CD4-positive, alpha-beta memory T cell (primary cell): ENCODE results near the gene PLEKHA8. TPM values are rescaled to one million over a fixed set of nuclear protein-coding genes. Genes with fewer than 3 reads are reported as not detected.
A peak's percentile ranks its signal among the peaks of the same experiment; 100 is the strongest.

ENCODE experiments used
- CTCF ChIA-PET: fragments of 350-600 bp; sonication (Branson Sonifier 250); formaldehyde crosslinking; loops from one replicate; lab custom pipeline; 2021; ENCODE audit warnings: inconsistent platforms; ENCODE audit not compliant: partially characterized antibody; lab: Charles Lee
- POLR2A ChIA-PET: fragments of 350-600 bp; sonication (Branson Sonifier 250); formaldehyde crosslinking; loops from one replicate; lab custom pipeline; 2021; ENCODE audit not compliant: partially characterized antibody; lab: Charles Lee
- DNase-seq, 5 donors: peaks; one replicate each; pipeline versions ENCODE4 v3.0.0 to v3.0.0-alpha.2; 2020 to 2022; ENCODE audit warnings: mixed read lengths in 1 of 5
- H3K27ac ChIP-seq: one replicate; pipeline ENCODE4 v1.7.0; 2013; ENCODE audit warnings: low read depth, low read length
- H3K27me3 ChIP-seq: 2 replicates; pipeline ENCODE4 v1.7.0; 2013; ENCODE audit warnings: mild to moderate bottlenecking, low read length, moderate library complexity; ENCODE audit not compliant: insufficient read depth
- H3K36me3 ChIP-seq: 2 replicates; pipeline ENCODE4 v1.7.0; 2013; ENCODE audit warnings: mild to moderate bottlenecking, low read length, moderate library complexity; ENCODE audit not compliant: insufficient read depth
- H3K4me1 ChIP-seq: 2 replicates; pipeline ENCODE4 v1.7.0; 2013; ENCODE audit warnings: mild to moderate bottlenecking, low read length, moderate library complexity; ENCODE audit not compliant: insufficient read depth
- H3K4me3 ChIP-seq, 2 donors: one replicate each; pipeline ENCODE4 v1.7.0; 2013; ENCODE audit warnings: low read length in 2 of 2, mild to moderate bottlenecking in 1 of 2
- H3K9me3 ChIP-seq, 2 donors: one replicate each; pipeline ENCODE4 v1.7.0; 2013; ENCODE audit warnings: low read length in 2 of 2, control low read depth in 1 of 2; ENCODE audit not compliant: control insufficient read depth in 1 of 2
- H3K27ac Mint-ChIP-seq, 7 donors: one replicate each; pipeline ENCODE4 v1.8.0; 2020 to 2021; ENCODE audit warnings: mixed read lengths in 7 of 7, mild to moderate bottlenecking in 6 of 7, inconsistent platforms in 3 of 7, moderate library complexity in 3 of 7
- H3K27me3 Mint-ChIP-seq, 2 donors: one replicate each; pipeline ENCODE4 v1.8.0; 2020 to 2021; ENCODE audit warnings: mixed read lengths in 2 of 2
- H3K36me3 Mint-ChIP-seq, 2 donors: one replicate each; pipeline ENCODE4 v1.8.0; 2020 to 2021; ENCODE audit warnings: mixed read lengths in 2 of 2, inconsistent platforms in 1 of 2, mild to moderate bottlenecking in 1 of 2
- H3K4me1 Mint-ChIP-seq, 4 donors: one replicate each; pipeline ENCODE4 v1.8.0; 2020 to 2021; ENCODE audit warnings: mixed read lengths in 4 of 4, mild to moderate bottlenecking in 1 of 4
- H3K4me3 Mint-ChIP-seq, 8 donors: one replicate each; pipeline ENCODE4 v1.8.0; 2020 to 2021; ENCODE audit warnings: mixed read lengths in 8 of 8, mild to moderate bottlenecking in 7 of 8, moderate library complexity in 6 of 8, inconsistent platforms in 3 of 8
- H3K9me3 Mint-ChIP-seq, 8 donors: one replicate each; pipeline ENCODE4 v1.8.0; 2020 to 2021; ENCODE audit warnings: mixed read lengths in 8 of 8, mild to moderate bottlenecking in 5 of 8, inconsistent platforms in 3 of 8, moderate library complexity in 1 of 8
- intact Hi-C: fragments of 100-400 bp; cut with micrococcal nuclease; formaldehyde crosslinking; loops from one replicate; pipeline ENCODE4 v1.15.1; 2023
- polyA plus RNA-seq, 2 donors: library from polyadenylated mRNA; unstranded; fragments of 300-500 nt; fragmentation: Illumina TruSeq; gene quantifications; one replicate each; pipeline ENCODE4 v1.2.3, GENCODE V29; 2021
- total RNA-seq, 2 experiments: library from RNA; stranded (reverse); gene quantifications; one replicate each; pipeline ENCODE4 v1.2.3, GENCODE V29; 2021

PLEKHA8 gene
- total and polyA plus RNA-seq, 4 experiments from 2014 or later = 2.4 to 13.2 (median 8.0) TPM

- Mint-ChIP-seq H3K27ac (no peak overlapping the region), H3K27me3 (no peaks in the 10 kb centered on the region), H3K36me3 (no peaks in the 10 kb centered on the region), H3K4me3 (no peak overlapping the region), H3K4me1 (peaks cover 3 to 9% (median 6%) of the 10 kb centered on the region in 4 donors), H3K9me3 (no peaks in the 10 kb centered on the region)
- CTCF ChIA-PET = interaction anchor here (1.4 kb wide), 1 partner anchor 388 kb away, joined by 3 read pairs; no protein-coding TSS in a partner anchor
- Histone ChIP-seq H3K4me1 (peaks cover 7% of the 10 kb centered on the region), H3K36me3 (no peaks in the 10 kb centered on the region), H3K27ac (no peak overlapping the region), H3K4me3 (no peak overlapping the region), H3K9me3 (no peaks in the 10 kb centered on the region), H3K27me3 (no peaks in the 10 kb centered on the region)
- DNase-seq = no peak
- intact Hi-C loops = no loop called here
- POLR2A ChIA-PET = no interaction called here
These were observed 148.4 kb downstream of the PLEKHA8 start for GRCh38 chr7:30176463-30177109.

- Mint-ChIP-seq H3K4me1 (peaks cover 3 to 9% (median 6%) of the 10 kb centered on the region in 4 donors), H3K4me3 (no peak overlapping the region), H3K27me3 (no peaks in the 10 kb centered on the region), H3K9me3 (no peaks in the 10 kb centered on the region), H3K27ac (no peak overlapping the region), H3K36me3 (no peaks in the 10 kb centered on the region)
- H3K36me3 ChIP-seq = no peaks in the 10 kb centered on the region
- CTCF ChIA-PET = interaction anchor here (1.2 kb wide), 1 partner anchor 13 kb away, joined by 4 read pairs; no protein-coding TSS in a partner anchor
- no peak overlapping the region for H3K27ac ChIP-seq
- no peaks in the 10 kb centered on the region for H3K9me3 ChIP-seq
- DNase-seq = no peak
- H3K4me1 ChIP-seq = peaks cover 7% of the 10 kb centered on the region
- H3K27me3 ChIP-seq = no peaks in the 10 kb centered on the region
- POLR2A ChIA-PET = no interaction called here
- no peak overlapping the region for H3K4me3 ChIP-seq
- intact Hi-C loops = no loop called here
These were observed 149.0 kb downstream of the PLEKHA8 start for GRCh38 chr7:30177186-30177585.

DNA sequence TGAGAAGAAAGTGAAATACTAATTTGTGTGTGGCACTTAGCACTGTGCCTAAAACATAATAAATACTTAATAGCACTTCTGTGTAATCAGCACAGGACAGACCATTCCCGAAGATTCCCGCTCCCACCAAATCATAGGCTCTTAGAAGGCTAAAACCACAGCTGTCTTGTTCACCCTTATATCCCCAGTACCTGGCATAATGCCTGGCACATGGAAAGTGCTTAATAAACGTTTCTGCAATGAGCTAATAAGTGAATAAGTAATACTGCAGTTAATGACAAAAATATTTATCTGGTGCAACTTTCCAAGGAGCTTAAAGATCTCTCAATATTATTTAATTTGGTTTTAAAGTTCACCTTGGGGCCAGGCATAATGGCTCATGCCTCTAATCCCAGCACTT is 149.8 kb downstream of the PLEKHA8 start:
- no peak overlapping the region for H3K4me3 Mint-ChIP-seq
- no peak for DNase-seq
- POLR2A ChIA-PET = no interaction called here

GRCh38 chr7:30178748-30179436 is 150.7 kb downstream of the PLEKHA8 start:
- intact Hi-C loops = no loop called here
- no peak overlapping the region for H3K27ac ChIP-seq
- no peaks in the 10 kb centered on the region for H3K9me3 ChIP-seq
- no peaks in the 10 kb centered on the region for H3K27me3 ChIP-seq
- POLR2A ChIA-PET = no interaction called here
- Mint-ChIP-seq H3K36me3 (no peaks in the 10 kb centered on the region), H3K9me3 (peaks cover 0 to 2% (median 0%) of the 10 kb centered on the region in 8 donors), H3K27ac (peak overlapping the region in 2 of 7 donors; percentile 32 to 50), H3K4me3 (peak overlapping the region in 2 of 8 donors; percentile 8), H3K27me3 (no peaks in the 10 kb centered on the region), H3K4me1 (peaks cover 3 to 9% (median 6%) of the 10 kb centered on the region in 4 donors)
- CTCF ChIA-PET = interaction anchor here (1.3 kb wide), 1 partner anchor 561 kb away, joined by 3 read pairs; no protein-coding TSS in a partner anchor
- DNase-seq = no peak
- no peaks in the 10 kb centered on the region for H3K36me3 ChIP-seq
- no peak overlapping the region for H3K4me3 ChIP-seq
- peaks cover 7% of the 10 kb centered on the region for H3K4me1 ChIP-seq

More for the DNA sequence above, 149.8 kb downstream of the PLEKHA8 start:
- Mint-ChIP-seq H3K9me3 (no peaks in the 10 kb centered on the region), H3K27ac (peak overlapping the region in 1 of 7 donors; percentile 25), H3K27me3 (no peaks in the 10 kb centered on the region), H3K36me3 (no peaks in the 10 kb centered on the region), H3K4me1 (peaks cover 3 to 9% (median 6%) of the 10 kb centered on the region in 4 donors)
- Histone ChIP-seq H3K4me3 (no peak overlapping the region), H3K4me1 (peaks cover 7% of the 10 kb centered on the region), H3K27me3 (no peaks in the 10 kb centered on the region), H3K9me3 (no peaks in the 10 kb centered on the region), H3K36me3 (no peaks in the 10 kb centered on the region), H3K27ac (no peak overlapping the region)
- intact Hi-C loops = no loop called here
- CTCF ChIA-PET = interaction anchor here (1.2 kb wide), 1 partner anchor 13 kb away, joined by 4 read pairs; no protein-coding TSS in a partner anchor

Other genes starting within 250 kb of the PLEKHA8 start
- not detected for gene WIPF3, start 221.9 kb upstream of the PLEKHA8 start, total RNA-seq
- not detected for gene WIPF3, start 221.9 kb upstream of the PLEKHA8 start, polyA plus RNA-seq
- gene SCRN1, start 38.6 kb upstream of the PLEKHA8 start, total RNA-seq = 1 to 10 TPM; 2.0 to 2.5 TPM
- gene SCRN1, start 38.6 kb upstream of the PLEKHA8 start, polyA plus RNA-seq = 1 to 10 TPM; 2.3 to 2.9 TPM
- gene FKBP14, start 1.7 kb upstream of the PLEKHA8 start, total RNA-seq = 1 to 10 TPM; 6.0 to 6.3 TPM
- 1 to 10 TPM; 1.6 to 3.2 TPM for gene FKBP14, start 1.7 kb upstream of the PLEKHA8 start, polyA plus RNA-seq
- gene MTURN, start 106.6 kb downstream of the PLEKHA8 start, total RNA-seq = 10 to 100 TPM; 18.1 to 19.2 TPM
- gene MTURN, start 106.6 kb downstream of the PLEKHA8 start, polyA plus RNA-seq = 1 to 10 TPM; 3.2 to 4.0 TPM